CD4-positive, alpha-beta T cell treated with Interleukin-15 for 1 hour (primary cell): ENCODE results near the gene OR13C8.
"Not testable (repeated sequence)": the region's sequence is repeated elsewhere in the genome, so short reads cannot be mapped to it uniquely, and the experiment has no call there.

Experiments
- DNase-seq: peaks from one replicate; pipeline ENCODE4 v3.0.0-alpha.2; 2020

The OR13C8 gene

GRCh38 chr9:104568868-104569267, at the start of gene OR13C8:
Gene OR13C8, plus strand, starts transcription at chr9:104569168. Its CDS starts 0 bp downstream, at chr9:104569168.
- no peak for DNase-seq

- DNase-seq = not testable (repeated sequence)
These were observed 48.7 kb upstream of the OR13C8 start for GRCh38 chr9:104520241-104520640.

- no peak for DNase-seq
These were observed 41.9 kb upstream of the OR13C8 start, which contains the start of gene OR13C4 for GRCh38 chr9:104527109-104527508. Gene OR13C4, minus strand, starts transcription at chr9:104527209. Its CDS starts 0 bp downstream, at chr9:104527209.

- DNase-seq = no peak
These were observed 32.2 kb upstream of the OR13C8 start, which contains the start of gene OR13C3 for GRCh38 chr9:104536756-104537155. Gene OR13C3, minus strand, starts transcription at chr9:104536856. Its CDS starts 133 bp downstream, at chr9:104536723.

- no peak for DNase-seq
These were observed 29.7 kb upstream of the OR13C8 start for GRCh38 chr9:104539275-104539674.

GRCh38 chr9:104544644-104545043, 24.3 kb upstream of the OR13C8 start:
- no peak for DNase-seq

GRCh38 chr9:104553261-104553660, 15.7 kb upstream of the OR13C8 start:
- no peak for DNase-seq

GRCh38 chr9:104555521-104555920, 13.4 kb upstream of the OR13C8 start:
- no peak for DNase-seq

- DNase-seq = no peak
These were observed 11.9 kb upstream of the OR13C8 start for GRCh38 chr9:104556830-104557634.

- no peak for DNase-seq
These were observed 4.6 kb upstream of the OR13C8 start for GRCh38 chr9:104564358-104564757.

- DNase-seq = no peak
These were observed 3.6 kb downstream of the OR13C8 start for GRCh38 chr9:104572612-104573011.

GRCh38 chr9:104575456-104575855, 6.5 kb downstream of the OR13C8 start:
- DNase-seq = no peak

GRCh38 chr9:104577263-104577662, 8.3 kb downstream of the OR13C8 start:
- DNase-seq = no peak

GRCh38 chr9:104580562-104580961, 11.6 kb downstream of the OR13C8 start:
- no peak for DNase-seq

GRCh38 chr9:104586496-104587180, 17.7 kb downstream of the OR13C8 start:
- no peak for DNase-seq

- DNase-seq = no peak
These were observed 20.7 kb downstream of the OR13C8 start for GRCh38 chr9:104589626-104590025.

- DNase-seq = not testable (repeated sequence)
These were observed 29.8 kb downstream of the OR13C8 start for GRCh38 chr9:104598749-104599148.

- not testable (repeated sequence) for DNase-seq
These were observed 30.3 kb downstream of the OR13C8 start, which contains the start of gene OR13C5 for GRCh38 chr9:104599313-104599712. Gene OR13C5, minus strand, starts transcription at chr9:104599413. Its CDS starts 0 bp downstream, at chr9:104599413.

- no peak for DNase-seq
These were observed 35.8 kb downstream of the OR13C8 start for GRCh38 chr9:104604801-104605200.

GRCh38 chr9:104605527-104605926, 36.6 kb downstream of the OR13C8 start, which contains the start of gene OR13C2:
Gene OR13C2, minus strand, starts transcription at chr9:104605627. Its CDS starts 0 bp downstream, at chr9:104605627.
- DNase-seq = not testable (repeated sequence)

GRCh38 chr9:104606152-104606551, 37.2 kb downstream of the OR13C8 start:
- DNase-seq = no peak

- no peak for DNase-seq
These were observed 39.4 kb downstream of the OR13C8 start for GRCh38 chr9:104608336-104608735.

- no peak for DNase-seq
These were observed 42.2 kb downstream of the OR13C8 start for GRCh38 chr9:104611213-104611612.

GRCh38 chr9:104617418-104617817, 48.5 kb downstream of the OR13C8 start:
- DNase-seq = no peak
